Measurements from ENCODE around the gene TMEM129.
"Not testable (repeated sequence)": the region's sequence is repeated elsewhere in the genome, so short reads cannot be mapped to it uniquely, and the experiment has no call there.

TMEM129 gene

GRCh38 chr4:1685235-1686150 is 35.6 kb downstream of the TMEM129 start:
- DNase-seq = no peak

GRCh38 chr4:1684506-1685234 is 36.5 kb downstream of the TMEM129 start:
- DNase-seq = no peak

- DNase-seq = peak; percentile 76
Measured at GRCh38 chr4:1683736-1684505, 37.2 kb downstream of the TMEM129 start, which contains the start of gene FAM53A. TSS of gene FAM53A (minus strand) at chr4:1684313. CDS start at chr4:1668741, 15,572 bp downstream.

- peak; percentile 12 for DNase-seq
Measured at GRCh38 chr4:1683261-1683735, 37.8 kb downstream of the TMEM129 start.

- no peak for DNase-seq
Measured at GRCh38 chr4:1682860-1683259, 38.3 kb downstream of the TMEM129 start.

- DNase-seq = no peak
Measured at GRCh38 chr4:1678244-1678643, 42.9 kb downstream of the TMEM129 start.

GRCh38 chr4:1676605-1677525 is 44.3 kb downstream of the TMEM129 start:
- no peak for DNase-seq

- no peak for DNase-seq
Measured at GRCh38 chr4:1675802-1676137, 45.4 kb downstream of the TMEM129 start.

GRCh38 chr4:1675136-1675801 is 45.9 kb downstream of the TMEM129 start:
- no peak for DNase-seq

GRCh38 chr4:1674682-1675081 is 46.4 kb downstream of the TMEM129 start:
- DNase-seq = no peak

- no peak for DNase-seq
Measured at GRCh38 chr4:1673671-1674070, 47.5 kb downstream of the TMEM129 start.

GRCh38 chr4:1671011-1671410 is 50.1 kb downstream of the TMEM129 start:
- DNase-seq = not testable (repeated sequence)

- DNase-seq = no peak
Measured at GRCh38 chr4:1670279-1670678, 50.8 kb downstream of the TMEM129 start.

GRCh38 chr4:1669850-1670249 is 51.3 kb downstream of the TMEM129 start:
- DNase-seq = no peak

- no peak for DNase-seq
Measured at GRCh38 chr4:1669270-1669669, 51.9 kb downstream of the TMEM129 start.

- no peak for DNase-seq
Measured at GRCh38 chr4:1668488-1668840, 52.7 kb downstream of the TMEM129 start.

GRCh38 chr4:1667273-1667672 is 53.9 kb downstream of the TMEM129 start:
- DNase-seq = no peak

- no peak for DNase-seq
Measured at GRCh38 chr4:1666391-1666790, 54.7 kb downstream of the TMEM129 start.

Measured in NCI-H2227 treated with DMSO at 0.1 percent for 48 hours (cell line).